Tibial nerve (tissue), 4 donors: Measurements from ENCODE around the gene ANP32E.
A peak's percentile ranks its signal among the peaks of the same experiment; 100 is the strongest.

ENCODE experiments used
- EP300 ChIP-seq, 2 donors: sonication (generic); formaldehyde crosslinking; IDR thresholded peaks; one replicate each; pipeline ENCODE4 v1.6.1; 2017; ENCODE audit warnings: antibody characterized with exemption in 2 of 2, mild to moderate bottlenecking in 1 of 2
- TF ChIP-seq, protein P1 (sequence below), 5 experiments: fragments of 200-600 bp in 3 of 5; fragments of 450-650 bp in 2 of 5; sonication (generic) in 3 of 5; IDR thresholded peaks; one replicate each; pipeline ENCODE4 v1.5.1; 2016 to 2019; ENCODE audit warnings: antibody characterized with exemption in 5 of 5, mild to moderate bottlenecking in 3 of 5, moderate library complexity in 2 of 5

DNA sequence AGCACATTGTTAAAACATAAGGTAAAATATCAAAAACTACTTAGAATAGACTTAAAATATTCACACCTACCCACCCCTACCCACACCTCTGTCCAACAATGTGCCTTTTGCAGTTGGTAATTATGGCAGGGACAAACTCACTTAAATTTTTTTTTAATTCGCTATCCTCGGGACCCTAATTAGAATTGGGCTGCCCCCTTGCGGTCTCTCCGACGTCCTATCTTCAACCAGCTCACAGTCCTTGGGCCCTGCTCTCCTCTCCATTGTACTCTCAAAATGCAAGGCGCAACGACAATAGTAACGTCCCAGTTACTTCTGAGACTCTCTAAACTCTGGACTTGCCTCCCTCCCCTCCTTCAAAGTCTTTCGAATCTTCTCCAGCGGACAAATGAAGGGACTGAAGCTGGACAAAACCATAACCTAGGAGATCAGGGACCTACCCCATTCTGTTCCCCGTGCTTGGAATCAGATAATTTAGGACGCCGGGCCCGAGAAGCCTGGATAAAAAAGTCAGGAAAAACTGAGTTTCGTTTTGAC is 45.4 kb upstream of the ANP32E start:
- TF ChIP-seq, protein P1, sequence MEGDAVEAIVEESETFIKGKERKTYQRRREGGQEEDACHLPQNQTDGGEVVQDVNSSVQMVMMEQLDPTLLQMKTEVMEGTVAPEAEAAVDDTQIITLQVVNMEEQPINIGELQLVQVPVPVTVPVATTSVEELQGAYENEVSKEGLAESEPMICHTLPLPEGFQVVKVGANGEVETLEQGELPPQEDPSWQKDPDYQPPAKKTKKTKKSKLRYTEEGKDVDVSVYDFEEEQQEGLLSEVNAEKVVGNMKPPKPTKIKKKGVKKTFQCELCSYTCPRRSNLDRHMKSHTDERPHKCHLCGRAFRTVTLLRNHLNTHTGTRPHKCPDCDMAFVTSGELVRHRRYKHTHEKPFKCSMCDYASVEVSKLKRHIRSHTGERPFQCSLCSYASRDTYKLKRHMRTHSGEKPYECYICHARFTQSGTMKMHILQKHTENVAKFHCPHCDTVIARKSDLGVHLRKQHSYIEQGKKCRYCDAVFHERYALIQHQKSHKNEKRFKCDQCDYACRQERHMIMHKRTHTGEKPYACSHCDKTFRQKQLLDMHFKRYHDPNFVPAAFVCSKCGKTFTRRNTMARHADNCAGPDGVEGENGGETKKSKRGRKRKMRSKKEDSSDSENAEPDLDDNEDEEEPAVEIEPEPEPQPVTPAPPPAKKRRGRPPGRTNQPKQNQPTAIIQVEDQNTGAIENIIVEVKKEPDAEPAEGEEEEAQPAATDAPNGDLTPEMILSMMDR (IDR thresholded peaks at IDR 0.05): peak; percentile 70 to 81 (median 73)
- TF ChIP-seq EP300 (IDR thresholded peaks at IDR 0.05): no peak
